ENCODE data around the gene UBE2QL1.

Gene UBE2QL1

GRCh38 chr5:6480133-6481051, 31.7 kb downstream of the UBE2QL1 start:
- DNase-seq = no peak

DNA sequence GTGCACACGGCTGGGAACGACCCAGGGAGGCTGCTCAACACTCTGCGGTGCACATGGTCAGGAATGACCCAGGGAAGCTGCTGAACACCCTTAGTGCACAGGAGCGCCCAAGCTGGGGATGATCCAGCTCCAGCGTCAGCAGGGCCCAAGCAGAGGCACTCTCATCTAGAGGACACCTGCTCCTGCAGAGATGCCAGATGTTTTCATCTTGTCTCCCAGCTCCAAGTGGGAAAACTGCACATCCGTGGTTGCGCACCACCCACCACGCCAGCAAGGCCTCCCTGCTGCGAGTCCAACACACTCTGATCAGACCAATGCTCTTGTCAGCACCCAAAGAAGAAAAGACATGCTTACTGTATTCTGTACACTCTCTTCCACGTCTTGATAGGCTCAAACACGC, 34.1 kb downstream of the UBE2QL1 start:
- DNase-seq = no peak

DNA sequence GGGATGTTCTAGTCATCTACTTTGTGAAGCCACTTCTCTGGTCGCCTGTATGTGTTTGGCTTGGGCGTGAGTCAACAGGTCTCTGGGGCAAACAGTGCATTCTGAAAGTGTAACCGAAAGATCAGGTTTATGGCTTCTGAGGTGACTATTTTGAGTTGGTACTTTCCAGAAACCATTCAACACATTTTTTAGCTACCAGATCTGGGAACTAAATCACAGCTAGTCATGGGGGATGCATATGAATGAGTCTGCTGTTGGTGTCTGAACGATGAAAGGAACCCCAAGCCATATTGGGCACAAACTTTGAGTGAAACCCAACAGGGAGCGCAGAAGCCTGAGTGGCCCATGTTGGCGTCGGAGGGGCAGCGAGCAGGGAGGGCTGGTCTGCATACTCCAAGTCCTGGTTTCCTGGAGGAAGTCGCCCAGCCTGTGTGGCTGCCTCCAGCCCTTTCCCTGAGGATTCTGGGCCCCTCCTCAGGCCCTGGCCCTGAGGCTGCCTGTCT, 35.3 kb downstream of the UBE2QL1 start:
- DNase-seq = no peak

DNA sequence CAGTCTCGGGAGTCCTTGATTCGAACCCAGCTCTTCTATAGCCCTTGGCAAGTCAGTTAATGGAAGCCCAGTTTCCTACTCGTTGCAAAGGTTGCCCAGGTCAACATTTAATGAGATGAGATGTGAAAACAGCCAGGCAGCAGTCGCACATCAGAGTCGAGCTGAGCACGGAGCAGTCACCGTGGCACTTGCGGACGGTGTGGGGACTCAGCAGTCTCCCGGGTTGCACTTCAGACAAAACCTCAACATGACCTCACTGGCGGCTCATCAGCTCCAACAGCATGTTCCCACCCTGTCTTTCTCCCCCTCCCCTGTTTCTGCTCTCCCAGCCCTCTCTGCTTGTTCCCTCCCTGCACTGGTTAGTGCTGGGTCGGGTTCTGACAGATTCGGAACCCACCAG, 35.8 kb downstream of the UBE2QL1 start:
- DNase-seq = no peak

GRCh38 chr5:6484899-6485298, 36.2 kb downstream of the UBE2QL1 start:
- no peak for DNase-seq

- DNase-seq = no peak
Observed at GRCh38 chr5:6485441-6485840, 36.8 kb downstream of the UBE2QL1 start.

DNA sequence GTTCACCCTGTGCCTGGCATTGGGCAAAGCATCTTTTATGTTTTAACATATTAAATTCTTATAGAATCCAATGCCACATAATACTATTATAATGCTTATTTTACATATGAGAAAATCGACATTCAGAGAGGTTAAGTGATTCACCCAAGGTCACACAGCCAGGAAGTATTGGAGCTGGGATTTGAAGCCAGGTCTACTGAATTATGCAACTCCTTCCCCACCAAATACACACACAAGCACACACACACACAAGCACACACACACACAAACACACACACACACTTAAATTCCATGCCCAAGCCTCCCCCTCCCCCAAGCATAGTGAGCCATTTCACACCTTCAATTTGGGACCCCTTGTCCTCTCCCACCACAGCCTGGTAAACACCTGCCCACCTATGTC, 37.4 kb downstream of the UBE2QL1 start:
- DNase-seq = no peak

GRCh38 chr5:6487081-6487480, 38.4 kb downstream of the UBE2QL1 start:
- no peak for DNase-seq

DNA sequence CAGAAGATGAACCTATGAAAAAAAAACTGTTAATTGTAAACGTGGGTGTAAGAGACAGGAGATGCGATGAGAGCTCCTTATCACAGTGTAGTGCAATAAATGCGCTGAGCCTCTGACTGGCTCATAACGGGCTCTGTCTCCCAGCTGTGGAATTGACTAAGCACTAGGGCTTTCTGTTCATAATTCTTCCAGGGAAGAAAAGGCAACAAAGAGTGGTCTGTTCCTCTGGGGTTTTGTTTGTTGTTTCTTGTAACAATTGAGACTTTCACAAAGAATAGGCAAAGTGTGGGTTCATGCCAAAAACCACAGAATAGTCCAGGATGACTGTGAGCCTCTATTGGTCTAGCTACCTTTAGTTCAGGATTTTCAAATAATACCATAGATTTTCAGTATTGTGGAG, 39.4 kb downstream of the UBE2QL1 start:
- DNase-seq = no peak

- DNase-seq = no peak
Observed at GRCh38 chr5:6489643-6490185, 41.1 kb downstream of the UBE2QL1 start.

GRCh38 chr5:6490246-6490645, 41.6 kb downstream of the UBE2QL1 start:
- no peak for DNase-seq

GRCh38 chr5:6490693-6491092, 42.0 kb downstream of the UBE2QL1 start:
- no peak for DNase-seq

- DNase-seq = no peak
Observed at GRCh38 chr5:6491196-6491918, 42.7 kb downstream of the UBE2QL1 start.

- DNase-seq = no peak
Observed at GRCh38 chr5:6491919-6492290, 43.2 kb downstream of the UBE2QL1 start.

DNA sequence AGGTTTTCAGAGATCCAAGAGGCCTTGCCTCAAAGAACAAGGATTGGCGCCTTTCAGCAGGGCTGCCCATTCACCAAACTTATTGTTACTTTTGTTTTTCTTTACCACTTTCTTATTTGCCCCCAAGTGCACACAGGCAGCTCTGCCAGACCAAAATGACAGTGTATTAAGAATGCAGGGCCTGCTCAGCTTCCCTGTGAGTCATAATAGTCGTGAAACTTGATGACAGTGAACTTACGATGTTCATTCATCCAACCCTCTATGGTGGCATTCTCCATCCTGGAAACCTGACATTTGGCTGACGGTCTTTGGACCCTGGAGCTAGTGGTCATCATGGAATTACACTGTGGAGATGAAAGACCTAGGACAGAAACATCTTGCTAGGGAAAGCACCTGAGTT, 44.3 kb downstream of the UBE2QL1 start:
- no peak for DNase-seq

- no peak for DNase-seq
Observed at GRCh38 chr5:6493681-6494454, 45.2 kb downstream of the UBE2QL1 start.

DNA sequence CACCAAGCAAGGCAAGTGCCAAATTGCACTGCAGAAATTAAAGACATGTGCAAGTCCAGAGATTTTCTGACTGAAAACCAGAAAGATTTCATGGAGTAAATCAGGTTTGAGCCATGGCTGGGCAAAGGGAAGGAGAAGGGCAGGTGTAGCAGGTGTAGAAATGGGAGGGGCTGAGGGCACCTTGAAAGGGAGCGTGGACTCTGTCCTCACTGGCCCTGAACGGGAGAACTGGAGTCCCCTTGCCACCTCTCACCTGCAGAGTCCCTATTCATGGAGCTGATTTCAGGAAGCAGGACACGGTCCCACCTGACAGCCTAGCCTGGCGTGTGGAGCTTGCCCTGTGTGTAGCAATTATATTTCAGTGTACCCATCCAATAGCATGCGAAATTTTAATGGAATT, 46.3 kb downstream of the UBE2QL1 start:
- no peak for DNase-seq

DNA sequence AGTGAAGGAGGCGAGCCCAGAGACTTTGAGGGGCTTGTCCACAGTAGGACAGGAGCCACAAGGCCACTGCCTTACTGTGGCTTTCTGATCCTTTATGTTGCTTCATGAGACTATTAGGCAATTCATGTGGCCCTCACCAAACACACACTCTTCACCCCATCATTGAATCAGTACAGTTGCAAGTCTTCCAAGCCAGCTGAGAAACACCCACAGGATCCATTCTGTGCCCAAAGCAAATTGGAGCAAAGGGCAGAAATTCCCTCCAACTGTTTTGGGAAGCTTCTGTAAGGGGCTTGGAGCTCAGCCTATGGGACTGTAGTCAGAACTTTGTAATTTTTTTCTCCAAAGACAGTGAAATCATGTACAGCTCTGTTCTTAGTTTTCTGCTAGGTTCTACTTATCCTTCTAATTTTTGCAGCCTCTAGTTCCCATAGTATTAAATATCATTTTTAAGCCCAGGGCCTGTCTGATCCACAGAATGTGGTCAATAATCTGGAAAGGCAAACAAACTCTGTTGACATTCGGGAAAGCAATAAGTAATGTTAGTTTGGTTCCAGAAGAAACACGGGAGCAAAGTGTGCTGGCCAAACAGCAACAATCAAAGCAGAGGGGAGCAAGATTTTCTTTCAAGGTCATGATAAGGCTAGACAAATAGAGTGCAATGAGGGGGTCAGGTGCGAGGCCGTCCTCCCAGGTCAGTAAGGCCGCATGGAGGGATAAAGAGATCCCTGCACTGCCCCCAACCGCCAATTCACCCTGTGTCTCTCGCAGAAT, 47.0 kb downstream of the UBE2QL1 start:
- DNase-seq = no peak

- DNase-seq = no peak
Observed at GRCh38 chr5:6496207-6496584, 47.5 kb downstream of the UBE2QL1 start.

GRCh38 chr5:6496636-6497035, 48.0 kb downstream of the UBE2QL1 start:
- no peak for DNase-seq

- no peak for DNase-seq
Observed at GRCh38 chr5:6497262-6497661, 48.6 kb downstream of the UBE2QL1 start.

GRCh38 chr5:6498968-6499367, 50.3 kb downstream of the UBE2QL1 start:
- DNase-seq = no peak
